Neuronal stem cell (in vitro differentiated cells): ENCODE results near the gene ULBP3.

ENCODE experiments used
- DNase-seq: peaks from one replicate; pipeline ENCODE4 v3.0.0-alpha.2; 2013; ENCODE audit warnings: low spot score
- H2AFZ ChIP-seq: one replicate; pipeline ENCODE4 v1.6.1; 2013; ENCODE audit warnings: mild to moderate bottlenecking, low read length, inconsistent platforms
- H2AK5ac ChIP-seq: 2 replicates; pipeline ENCODE4 v1.6.1; 2013; ENCODE audit warnings: low read depth, mild to moderate bottlenecking, inconsistent platforms, low read length, moderate library complexity, mixed read lengths
- H2BK120ac ChIP-seq: 2 replicates; pipeline ENCODE4 v1.6.1; 2013; ENCODE audit warnings: low read depth, mild to moderate bottlenecking, inconsistent platforms, low read length, moderate library complexity, mixed read lengths
- H2BK12ac ChIP-seq: one replicate; pipeline ENCODE4 v1.6.1; 2013; ENCODE audit warnings: low read length, inconsistent platforms
- H2BK15ac ChIP-seq: 2 replicates; pipeline ENCODE4 v1.6.1; 2013; ENCODE audit warnings: mild to moderate bottlenecking, low read length, inconsistent platforms, mixed read lengths
- H2BK5ac ChIP-seq: one replicate; pipeline ENCODE4 v1.6.1; 2013; ENCODE audit warnings: inconsistent platforms, mild to moderate bottlenecking, low read length, moderate library complexity
- H3K14ac ChIP-seq: one replicate; pipeline ENCODE4 v1.6.1; 2013; ENCODE audit warnings: low read length, inconsistent platforms
- H3K18ac ChIP-seq: 2 replicates; pipeline ENCODE4 v1.6.1; 2013; ENCODE audit warnings: low read length, inconsistent platforms
- H3K23ac ChIP-seq: 2 replicates; pipeline ENCODE4 v1.6.1; 2013; ENCODE audit warnings: low read depth, mild to moderate bottlenecking, mixed read lengths, low read length, inconsistent platforms; ENCODE audit not compliant: poor library complexity
- H3K27ac ChIP-seq: replicated peaks from 3 replicates; pipeline ENCODE4 v1.5.1; 2013; ENCODE audit warnings: low read length, inconsistent platforms
- H3K27me3 ChIP-seq, 3 experiments: 2 replicates each; pipeline ENCODE4 v1.6.1; 2013; ENCODE audit warnings: low read length in 3 of 3, mild to moderate bottlenecking in 2 of 3, inconsistent platforms in 1 of 3, low read depth in 1 of 3, mixed read lengths in 1 of 3, moderate library complexity in 1 of 3; ENCODE audit not compliant: control insufficient read depth in 3 of 3, insufficient read depth in 3 of 3
- H3K36me3 ChIP-seq, 2 donors: replicated peaks in 1 of 2; 2 replicates each; pipeline ENCODE4 v1.6.1; 2013; ENCODE audit warnings: low read length in 2 of 2; ENCODE audit not compliant: control insufficient read depth in 2 of 2, insufficient read depth in 2 of 2
- H3K4ac ChIP-seq: 2 replicates; pipeline ENCODE4 v1.6.1; 2013; ENCODE audit warnings: inconsistent platforms, mild to moderate bottlenecking, low read length, moderate library complexity
- H3K4me1 ChIP-seq, 2 donors: 1 replicate in 1 of 2; 2 replicates in 1 of 2; pipeline ENCODE4 v1.6.1; 2013; ENCODE audit warnings: low read length in 2 of 2, low read depth in 1 of 2; ENCODE audit not compliant: control insufficient read depth in 2 of 2, insufficient read depth in 1 of 2
- H3K4me2 ChIP-seq: one replicate; pipeline ENCODE4 v1.6.1; 2013; ENCODE audit warnings: mild to moderate bottlenecking, low read length, inconsistent platforms; ENCODE audit not compliant: insufficient read depth, poor library complexity, severe bottlenecking
- H3K4me3 ChIP-seq, 2 donors: 2 replicates each; pipeline ENCODE4 v1.5.1; 2013; ENCODE audit warnings: low read length in 2 of 2, mild to moderate bottlenecking in 2 of 2, inconsistent platforms in 1 of 2, moderate library complexity in 1 of 2
- H3K79me1 ChIP-seq: one replicate; pipeline ENCODE4 v1.6.1; 2013; ENCODE audit warnings: low read depth, mild to moderate bottlenecking, inconsistent platforms, low read length, moderate library complexity
- H3K9ac ChIP-seq: one replicate; pipeline ENCODE4 v1.6.1; 2013; ENCODE audit warnings: mild to moderate bottlenecking, low read depth, low read length, inconsistent platforms; ENCODE audit not compliant: poor library complexity
- H3K9me3 ChIP-seq, 2 donors: replicated peaks in 1 of 2; 2 replicates each; pipeline versions ENCODE3 to v1.6.1; 2013; ENCODE audit warnings: low read length in 2 of 2, mild to moderate bottlenecking in 2 of 2, inconsistent platforms in 1 of 2, low read depth in 1 of 2, mixed read lengths in 1 of 2, moderate library complexity in 1 of 2; ENCODE audit not compliant: control insufficient read depth in 2 of 2, insufficient read depth in 1 of 2
- H4K8ac ChIP-seq: one replicate; pipeline ENCODE4 v1.6.1; 2013; ENCODE audit warnings: low read depth, mild to moderate bottlenecking, inconsistent platforms, low read length, moderate library complexity
- H4K91ac ChIP-seq: one replicate; pipeline ENCODE4 v1.6.1; 2013; ENCODE audit warnings: low read length, low read depth, mild to moderate bottlenecking, inconsistent platforms; ENCODE audit not compliant: poor library complexity
- WGBS, 2 donors: extraction: QIAGEN DNeasy Blood & Tissue Kit; methylation state at CpG; one replicate each; pipeline ENCODE4 v1.1.7; 2013; ENCODE audit warnings: missing lambda C conversion rate in 2 of 2, mixed read lengths in 1 of 2; ENCODE audit not compliant: insufficient read length in 2 of 2, insufficient replicate concordance in 1 of 2; ENCODE audit errors: extremely low coverage in 2 of 2; 5-methylcytosine and 5-hydroxymethylcytosine counted together

The ULBP3 gene

DNA sequence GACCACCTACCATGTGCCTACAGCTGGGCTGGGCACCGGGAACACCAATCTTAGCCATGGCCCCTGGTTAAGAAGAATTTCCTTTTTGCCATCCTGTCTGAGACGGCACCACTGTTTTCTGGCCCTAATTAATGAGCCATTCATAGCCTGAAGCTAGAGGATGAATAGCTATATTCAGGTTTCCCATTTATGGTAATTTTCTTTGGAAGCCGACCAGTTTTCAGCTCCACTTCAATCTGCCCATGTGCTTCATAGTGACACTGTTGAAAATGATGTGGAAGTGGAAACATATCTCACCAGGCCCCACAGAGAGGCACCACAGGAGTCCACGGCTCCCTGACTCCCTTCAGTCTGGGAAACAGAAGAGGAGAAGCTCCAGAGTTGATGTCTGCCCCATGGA, 22.6 kb upstream of the ULBP3 start:
- DNase-seq: no peak
- no peaks in the 10 kb centered on the region for H3K27me3 ChIP-seq

DNA sequence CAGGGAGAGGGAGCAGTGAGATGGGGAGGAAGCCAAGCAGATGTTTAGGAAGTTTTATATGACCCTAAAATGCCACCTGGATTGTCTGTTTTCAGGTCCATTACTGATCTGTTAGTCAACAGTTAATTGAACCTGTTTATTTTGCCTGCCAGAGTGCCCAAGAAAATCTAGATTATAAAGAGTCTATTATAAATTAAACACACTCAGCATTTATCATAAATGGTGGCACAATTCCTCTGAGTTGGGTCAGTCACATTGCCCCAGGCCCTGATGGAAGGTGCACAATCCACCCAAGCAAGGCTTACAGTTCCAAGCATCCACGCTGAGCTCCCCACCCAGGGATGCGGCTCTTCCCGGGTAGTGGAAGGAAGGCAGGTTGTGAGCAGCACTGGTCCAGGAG, 21.4 kb upstream of the ULBP3 start:
- H3K9ac ChIP-seq: no peak overlapping the region
- no peak overlapping the region for H2BK5ac ChIP-seq
- H3K4ac ChIP-seq: no peak overlapping the region
- H3K18ac ChIP-seq: no peak overlapping the region
- H3K27ac ChIP-seq: no peak overlapping the region
- H2BK12ac ChIP-seq: no peak overlapping the region
- no peaks in the 10 kb centered on the region for H3K79me1 ChIP-seq
- no peak overlapping the region for H3K4me2 ChIP-seq
- H3K36me3 ChIP-seq: no peaks in the 10 kb centered on the region
- no peak overlapping the region for H4K91ac ChIP-seq
- H3K9me3 ChIP-seq: peaks cover 0 to 2% of the 10 kb centered on the region in 2 donors
- no peak overlapping the region for H2BK15ac ChIP-seq
- H3K4me3 ChIP-seq: no peak overlapping the region
- no CpG with 5 or more reads among the region's 3 CpGs for WGBS, 2 donors
- no peak overlapping the region for H2AK5ac ChIP-seq
- no peak overlapping the region for H2AFZ ChIP-seq
- H3K23ac ChIP-seq: peak overlapping the region; percentile 63
- peaks cover 2 to 23% of the 10 kb centered on the region in 2 donors for H3K4me1 ChIP-seq
- no peak for DNase-seq
- no peak overlapping the region for H4K8ac ChIP-seq
- H3K27me3 ChIP-seq: no peaks in the 10 kb centered on the region
- H3K14ac ChIP-seq: no peak overlapping the region
- H2BK120ac ChIP-seq: no peak overlapping the region

More for the DNA sequence above, 22.6 kb upstream of the ULBP3 start:
- no peak overlapping the region for H2BK15ac ChIP-seq
- no peak overlapping the region for H3K4ac ChIP-seq
- H3K23ac ChIP-seq: no peak overlapping the region
- H3K27ac ChIP-seq: no peak overlapping the region
- no peak overlapping the region for H2BK5ac ChIP-seq
- no CpG with 5 or more reads among the region's 4 CpGs for WGBS, 2 donors
- H3K18ac ChIP-seq: no peak overlapping the region
- no peaks in the 10 kb centered on the region for H3K79me1 ChIP-seq
- H3K4me1 ChIP-seq: peaks cover 2 to 23% of the 10 kb centered on the region in 2 donors
- H4K8ac ChIP-seq: no peak overlapping the region
- no peak overlapping the region for H3K4me2 ChIP-seq
- no peak overlapping the region for H2AK5ac ChIP-seq
- H4K91ac ChIP-seq: no peak overlapping the region
- no peak overlapping the region for H2AFZ ChIP-seq
- no peaks in the 10 kb centered on the region for H3K36me3 ChIP-seq
- H2BK12ac ChIP-seq: no peak overlapping the region
- H3K9ac ChIP-seq: no peak overlapping the region
- no peak overlapping the region for H3K14ac ChIP-seq
- no peak overlapping the region for H2BK120ac ChIP-seq
- peaks cover 0 to 2% of the 10 kb centered on the region in 2 donors for H3K9me3 ChIP-seq
- H3K4me3 ChIP-seq: no peak overlapping the region

- Histone ChIP-seq H2BK12ac (no peak overlapping the region), H3K4ac (no peak overlapping the region), H2AFZ (no peak overlapping the region), H3K23ac (no peak overlapping the region), H3K4me2 (no peak overlapping the region), H4K91ac (no peak overlapping the region), H4K8ac (no peak overlapping the region), H3K18ac (peak overlapping the region; percentile 24), H3K4me1 (peaks cover 2 to 19% of the 10 kb centered on the region in 2 donors), H2BK15ac (no peak overlapping the region), H2BK120ac (no peak overlapping the region), H3K4me3 (no peak overlapping the region), H3K27ac (no peak overlapping the region), H3K27me3 (no peaks in the 10 kb centered on the region), H3K14ac (no peak overlapping the region), H2BK5ac (no peak overlapping the region), H3K9me3 (no peaks in the 10 kb centered on the region), H3K36me3 (no peaks in the 10 kb centered on the region), H3K79me1 (no peaks in the 10 kb centered on the region), H2AK5ac (no peak overlapping the region), H3K9ac (no peak overlapping the region)
- no peak for DNase-seq
- no CpG with 5 or more reads among the region's 12 CpGs for WGBS, 2 donors
These were observed 19.7 kb upstream of the ULBP3 start for GRCh38 chr6:150088481-150089154.

- no CpG with 5 or more reads among the region's 1 CpG for whole genome bisulfite sequencing, 2 donors
- no peak overlapping the region for H3K4ac ChIP-seq
These were observed 18.4 kb upstream of the ULBP3 start for GRCh38 chr6:150087336-150087735.

More at GRCh38 chr6:150087336-150087735, 18.4 kb upstream of the ULBP3 start:
- no peaks in the 10 kb centered on the region for H3K79me1 ChIP-seq
- no peak overlapping the region for H3K9ac ChIP-seq
- no peak overlapping the region for H3K4me2 ChIP-seq
- no peak overlapping the region for H4K8ac ChIP-seq
- no peak overlapping the region for H2BK12ac ChIP-seq
- peak overlapping the region; percentile 63 for H2AFZ ChIP-seq
- H3K4me1 ChIP-seq: peaks cover 2 to 10% of the 10 kb centered on the region in 2 donors
- H4K91ac ChIP-seq: no peak overlapping the region
- H3K14ac ChIP-seq: no peak overlapping the region
- H3K27ac ChIP-seq: no peak overlapping the region
- H3K4me3 ChIP-seq: no peak overlapping the region
- H3K36me3 ChIP-seq: no peaks in the 10 kb centered on the region
- no peak for DNase-seq
- no peak overlapping the region for H2BK15ac ChIP-seq
- H2BK120ac ChIP-seq: no peak overlapping the region
- H3K9me3 ChIP-seq: no peaks in the 10 kb centered on the region
- H3K23ac ChIP-seq: no peak overlapping the region
- no peaks in the 10 kb centered on the region for H3K27me3 ChIP-seq
- peak overlapping the region; percentile 36 for H3K18ac ChIP-seq
- no peak overlapping the region for H2BK5ac ChIP-seq
- H2AK5ac ChIP-seq: no peak overlapping the region
